NCI-H345 treated with DMSO at 0.1 percent for 48 hours (cell line): ENCODE data around the gene RHOXF1.
"Not testable (repeated sequence)": the region's sequence is repeated elsewhere in the genome, so short reads cannot be mapped to it uniquely, and the experiment has no call there.

Experiments used
- DNase-seq: peaks from one replicate; lab custom pipeline; 2025; ENCODE audit not compliant: unreplicated experiment; lab: John Stamatoyannopoulos, UW

RHOXF1 gene, protein sequence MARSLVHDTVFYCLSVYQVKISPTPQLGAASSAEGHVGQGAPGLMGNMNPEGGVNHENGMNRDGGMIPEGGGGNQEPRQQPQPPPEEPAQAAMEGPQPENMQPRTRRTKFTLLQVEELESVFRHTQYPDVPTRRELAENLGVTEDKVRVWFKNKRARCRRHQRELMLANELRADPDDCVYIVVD

DNA sequence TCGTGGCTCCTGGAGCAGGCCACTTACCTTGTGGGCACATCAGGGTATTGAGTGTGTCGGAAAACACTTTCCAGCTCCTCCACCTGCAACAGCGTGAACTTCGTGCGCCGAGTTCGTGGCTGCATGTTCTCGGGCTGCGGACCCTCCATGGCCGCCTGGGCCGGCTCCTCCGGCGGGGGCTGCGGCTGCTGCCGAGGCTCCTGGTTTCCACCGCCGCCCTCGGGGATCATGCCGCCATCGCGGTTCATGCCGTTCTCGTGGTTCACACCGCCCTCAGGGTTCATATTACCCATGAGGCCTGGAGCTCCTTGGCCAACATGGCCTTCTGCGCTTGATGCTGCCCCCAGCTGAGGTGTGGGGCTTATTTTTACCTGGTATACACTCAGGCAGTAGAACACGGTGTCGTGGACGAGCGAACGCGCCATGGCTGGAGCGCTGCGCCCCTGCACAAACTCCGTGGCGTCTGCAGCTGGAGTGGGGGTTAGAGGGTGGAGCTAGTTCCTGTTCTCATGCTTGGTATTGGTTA is at the start of gene RHOXF1:
Gene RHOXF1, minus strand, starts transcription at position 476 of the 526 bp plus-strand sequence. Its CDS starts 51 bp downstream, at position 425.
- no peak for DNase-seq

DNA sequence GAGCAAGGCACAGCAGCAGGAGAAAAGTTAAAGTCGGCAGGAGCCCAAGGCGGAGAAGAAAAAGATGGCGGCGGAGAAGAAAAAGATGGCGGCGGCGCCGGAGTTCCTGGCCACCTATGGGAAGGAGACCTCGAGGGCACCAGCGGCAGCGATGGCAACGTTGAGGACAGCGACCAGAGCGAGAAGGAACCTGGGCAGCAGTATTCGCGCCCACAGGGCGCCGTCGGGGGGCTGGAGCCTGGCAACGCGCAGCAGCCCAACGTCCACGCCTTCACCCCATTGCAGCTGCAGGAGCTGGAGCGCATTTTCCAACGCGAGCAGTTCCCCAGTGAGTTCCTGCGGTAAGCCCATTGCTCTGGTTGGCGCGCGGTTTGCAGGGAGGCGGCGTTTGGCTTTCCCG is 43.4 kb upstream of the RHOXF1 start:
- not testable (repeated sequence) for DNase-seq

DNA sequence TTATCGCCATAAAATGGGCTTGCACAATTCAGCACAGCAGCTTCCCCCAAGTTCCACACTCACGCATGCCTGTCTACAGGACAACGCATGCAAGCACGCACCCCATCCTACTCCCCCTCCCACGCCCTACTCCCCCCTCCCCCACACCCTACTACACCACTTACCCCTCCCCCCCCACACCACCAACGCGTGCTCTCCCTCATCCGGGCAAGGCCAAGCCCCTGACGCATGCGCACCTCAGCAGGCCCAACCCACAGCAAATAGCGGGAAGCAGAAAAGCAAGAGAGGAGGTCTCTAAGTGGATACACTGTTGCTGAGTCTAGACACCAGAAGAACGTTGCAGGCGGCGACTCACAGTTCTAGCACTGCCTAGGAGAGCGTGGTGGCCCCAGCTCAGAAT is 42.6 kb upstream of the RHOXF1 start, which contains the start of gene RHOXF2:
Gene RHOXF2, plus strand, starts transcription at position 301 of the 400 bp plus-strand sequence. CDS start 138 bp downstream, outside the sequence.
- not testable (repeated sequence) for DNase-seq

DNA sequence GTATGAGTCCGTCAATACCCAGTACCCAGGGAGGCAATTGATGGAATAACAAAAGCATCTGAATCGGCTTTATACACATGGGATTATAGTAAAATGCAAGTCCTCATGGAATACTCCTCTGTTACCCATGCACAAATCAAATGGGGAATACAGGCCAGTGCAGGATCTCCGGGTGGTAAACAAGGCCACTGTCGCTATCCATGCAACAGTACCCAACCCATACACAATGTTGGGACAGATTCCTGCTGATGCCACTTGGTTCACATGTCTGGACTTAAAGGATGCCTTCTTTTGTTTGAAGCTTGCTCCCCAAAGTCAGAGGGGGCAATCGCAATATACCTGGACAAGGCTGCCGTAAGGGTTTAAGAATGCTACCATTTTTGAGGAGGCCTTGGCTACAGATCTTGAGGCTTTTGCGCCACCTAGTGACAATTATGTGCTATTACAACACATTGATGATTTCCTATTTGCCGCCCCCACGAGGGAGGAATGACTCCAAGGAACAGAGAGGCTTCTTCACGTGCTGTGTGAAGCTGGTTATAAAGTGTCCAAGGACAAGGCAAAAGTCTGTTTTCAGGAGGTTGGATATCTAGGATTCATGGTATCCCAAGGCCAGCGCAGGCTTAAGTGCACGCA is 34.5 kb upstream of the RHOXF1 start:
- not testable (repeated sequence) for DNase-seq

DNA sequence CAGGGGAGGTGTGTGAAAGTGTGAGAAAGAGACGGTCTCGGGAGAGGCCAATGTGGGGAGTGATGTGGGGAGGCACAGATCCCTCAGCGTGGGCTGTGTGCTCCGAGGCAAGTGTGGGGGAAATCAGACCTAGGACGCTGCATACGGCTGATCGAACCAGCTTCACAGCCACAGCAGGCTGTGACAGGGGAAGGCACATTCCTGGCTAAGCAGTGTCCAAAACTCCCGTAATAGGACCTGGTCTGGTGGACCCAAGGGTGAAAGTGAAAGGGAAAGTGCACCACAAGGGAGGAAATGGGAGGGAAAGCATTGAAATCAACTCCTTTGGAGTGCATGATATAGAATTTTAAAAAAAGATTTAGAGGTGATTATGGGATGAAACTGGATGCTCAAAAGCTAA is 31.8 kb upstream of the RHOXF1 start:
- no peak for DNase-seq

DNA sequence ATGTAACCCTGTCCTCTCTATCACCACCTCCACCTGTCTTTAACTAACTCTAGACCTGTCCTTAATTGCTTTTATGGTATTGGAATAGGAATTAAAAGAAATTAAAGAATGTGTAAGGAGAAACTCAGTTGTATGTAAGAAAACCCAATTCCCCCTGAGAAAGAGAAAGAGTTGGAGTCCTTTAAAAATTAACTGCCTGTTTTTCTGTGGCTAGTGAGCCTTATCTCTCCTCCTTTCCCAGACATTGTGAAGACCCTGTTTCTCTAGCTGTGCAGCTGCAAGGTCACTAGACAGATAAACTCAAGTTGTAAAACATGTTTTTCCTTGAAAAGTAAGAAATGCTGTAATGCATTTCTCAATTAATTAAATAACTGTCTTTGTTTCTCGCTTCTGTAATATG is 30.6 kb upstream of the RHOXF1 start:
- not testable (repeated sequence) for DNase-seq

DNA sequence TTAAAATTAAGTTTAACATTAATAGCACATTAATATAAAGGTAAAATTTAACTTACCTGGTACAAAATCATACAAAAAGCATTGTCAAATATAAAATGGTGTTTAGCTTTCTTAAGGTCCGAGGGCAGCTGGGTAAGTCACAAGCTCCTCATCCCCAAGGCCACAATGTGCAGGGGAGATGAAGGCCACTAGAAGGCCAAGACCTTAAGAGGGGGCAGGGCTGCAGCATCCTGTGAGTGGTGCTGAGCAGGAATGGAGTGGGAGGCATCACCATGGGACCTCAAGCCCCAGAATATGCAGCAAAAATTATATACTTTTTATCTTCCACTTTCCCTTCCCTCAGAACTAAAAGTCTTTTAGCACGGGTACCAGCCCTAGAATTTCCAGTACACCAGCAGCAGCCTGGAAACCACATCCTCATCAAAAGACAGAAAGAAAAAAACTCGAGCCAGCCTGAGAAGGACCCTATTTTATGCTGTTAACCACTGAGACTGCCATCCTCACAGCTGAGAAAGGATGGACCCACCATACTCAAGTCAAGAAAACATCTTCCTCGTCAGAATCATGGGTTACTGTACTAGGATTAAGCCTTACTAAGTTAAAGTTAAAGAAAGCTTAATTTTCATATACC is 29.7 kb upstream of the RHOXF1 start:
- DNase-seq = no peak

DNA sequence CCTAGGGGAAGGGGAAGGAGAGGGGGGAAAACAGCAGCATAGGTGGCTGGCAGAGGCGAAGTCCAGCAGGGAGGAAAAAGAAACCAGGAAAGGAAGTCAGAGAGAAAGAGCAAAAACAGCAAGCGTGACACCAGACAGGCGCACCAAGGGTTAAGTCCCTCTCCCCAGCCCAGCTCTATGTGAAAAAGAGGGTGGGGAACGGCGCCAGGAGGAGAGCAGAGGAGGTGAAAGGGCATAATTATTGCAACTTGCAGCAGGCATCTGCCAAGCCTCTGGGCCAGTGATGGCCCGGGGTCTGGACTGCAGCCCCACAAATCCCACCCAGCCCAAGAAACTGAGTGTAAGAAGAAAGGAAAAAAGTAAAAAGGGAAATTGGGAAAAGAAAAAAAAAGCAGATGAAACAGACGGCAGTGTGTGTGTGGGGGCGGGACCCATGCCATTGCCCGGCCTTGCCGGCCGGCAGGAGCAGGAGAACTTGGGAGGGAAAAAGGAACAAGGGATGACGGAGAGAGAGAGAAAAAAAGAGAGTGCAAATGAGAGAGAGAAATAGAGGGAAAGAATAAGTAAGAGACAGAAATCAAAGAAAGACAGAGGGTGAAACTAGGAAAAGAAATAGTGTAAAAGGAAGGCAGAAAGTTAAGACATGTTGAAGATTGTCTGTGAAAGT is 28.6 kb upstream of the RHOXF1 start:
- no peak for DNase-seq

DNA sequence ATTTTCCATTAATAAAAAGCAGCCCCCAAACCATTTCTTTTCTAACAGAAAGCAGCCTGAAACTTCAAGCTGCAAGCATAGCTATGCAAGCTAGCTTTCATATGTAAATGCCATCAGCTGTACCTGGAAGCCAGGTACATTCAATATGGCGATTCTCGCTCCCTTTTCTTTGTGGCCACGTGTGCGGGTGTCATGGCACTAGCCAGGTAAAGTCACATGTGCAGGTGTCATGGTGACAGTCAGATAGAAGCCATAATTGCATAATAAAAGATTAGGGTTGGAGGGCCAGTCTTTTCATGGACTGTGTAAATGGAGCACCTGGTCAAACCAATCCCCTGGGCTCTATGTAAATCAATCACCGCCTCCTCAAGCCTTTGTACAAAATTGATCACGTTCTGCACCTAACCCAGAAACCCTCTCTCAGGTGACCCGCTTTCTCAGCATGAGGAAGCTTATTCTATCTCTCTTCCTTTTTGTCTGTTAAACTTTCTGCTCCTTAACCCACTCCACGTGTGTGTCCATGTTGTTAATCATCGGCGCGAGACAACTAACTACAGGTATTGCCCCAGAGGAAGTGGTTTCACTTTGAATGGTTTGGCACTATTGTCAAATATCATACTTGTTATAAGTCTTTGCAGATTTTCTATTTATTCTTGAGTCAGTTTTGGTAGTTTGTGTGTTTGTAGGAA is 24.7 kb upstream of the RHOXF1 start:
- no peak for DNase-seq

DNA sequence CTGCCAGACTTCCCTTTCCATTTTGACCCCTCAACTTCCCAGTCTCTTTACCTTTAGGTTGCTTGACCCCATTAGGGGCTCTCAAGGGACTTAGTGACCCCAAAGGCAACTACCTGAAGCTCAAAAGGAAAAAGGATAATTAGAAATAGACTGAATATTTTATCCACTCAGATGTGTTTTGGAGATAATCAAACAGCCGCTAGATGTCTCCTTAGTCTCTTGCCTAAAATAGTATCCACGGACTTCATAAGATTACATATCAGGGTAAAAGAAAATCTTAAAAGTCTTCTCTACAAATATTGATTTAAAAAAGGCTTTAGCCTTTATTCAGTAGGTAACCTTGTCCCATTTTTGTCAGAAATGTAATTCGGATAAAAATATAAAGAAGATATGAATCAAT is 21.7 kb upstream of the RHOXF1 start:
- DNase-seq = no peak

DNA sequence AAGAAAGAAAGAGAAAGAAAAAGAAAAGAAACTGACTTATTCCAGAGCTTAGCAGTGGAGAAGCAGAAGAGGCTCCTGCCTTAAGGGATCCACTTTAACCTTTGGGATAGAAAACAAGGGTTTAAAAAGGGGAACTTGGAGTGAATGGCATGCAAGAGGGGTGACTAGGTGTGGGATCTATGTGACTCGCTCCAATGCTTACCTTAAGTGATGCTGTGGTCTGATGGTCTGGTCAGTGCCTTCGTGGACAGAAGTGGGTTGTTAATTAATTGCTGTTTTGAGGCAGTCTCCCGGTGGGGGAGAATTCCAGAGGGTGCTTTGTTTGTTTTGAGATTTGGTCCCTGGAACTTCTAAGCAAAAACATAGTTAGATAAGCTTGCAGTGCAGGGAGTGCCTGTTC is 21.1 kb upstream of the RHOXF1 start:
- no peak for DNase-seq

DNA sequence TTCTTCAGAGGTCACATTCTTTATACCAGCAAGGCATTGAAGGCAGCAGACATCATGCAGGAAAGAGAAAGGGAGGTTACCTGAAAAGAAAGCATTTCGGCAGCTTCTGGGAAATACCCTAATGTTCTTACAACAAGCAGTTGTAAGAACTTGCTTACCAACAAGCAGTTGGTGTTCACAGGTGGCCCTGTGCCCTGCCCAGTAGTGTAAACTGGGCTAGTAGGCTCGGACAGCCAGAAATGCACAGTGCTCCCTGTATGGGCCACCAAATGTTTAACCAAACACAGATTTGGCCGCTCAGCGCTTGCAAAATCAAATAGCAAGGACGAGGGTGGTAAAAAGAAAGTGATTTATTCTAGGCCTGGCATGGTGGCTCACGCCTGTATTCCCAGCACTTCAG is 20.4 kb upstream of the RHOXF1 start:
- no peak for DNase-seq

DNA sequence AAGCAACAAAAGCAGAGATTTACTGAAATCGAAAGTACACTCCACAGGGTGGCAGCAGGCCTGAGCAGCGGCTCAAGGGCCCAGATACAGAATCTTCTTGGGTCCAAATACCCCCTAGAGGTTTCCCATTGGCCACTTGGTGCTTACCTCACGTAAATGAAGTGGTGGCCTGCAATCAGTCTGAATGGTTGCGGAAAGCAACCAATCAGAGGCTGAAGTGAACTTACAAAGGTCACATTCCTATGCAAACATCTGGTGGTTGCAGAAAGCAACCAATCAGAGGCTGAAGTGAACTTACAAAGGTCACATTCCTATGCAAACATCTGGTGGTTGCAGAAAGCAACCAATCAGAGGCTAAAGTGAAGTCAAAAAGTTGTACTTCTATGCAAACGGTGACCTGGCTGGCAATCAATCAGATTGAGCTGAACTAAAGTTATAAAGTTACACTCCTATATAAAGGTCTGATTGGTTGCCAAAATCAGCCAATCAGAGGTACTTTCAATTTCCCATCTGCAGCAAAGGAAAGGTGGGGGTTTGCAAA is 12.7 kb upstream of the RHOXF1 start:
- not testable (repeated sequence) for DNase-seq

DNA sequence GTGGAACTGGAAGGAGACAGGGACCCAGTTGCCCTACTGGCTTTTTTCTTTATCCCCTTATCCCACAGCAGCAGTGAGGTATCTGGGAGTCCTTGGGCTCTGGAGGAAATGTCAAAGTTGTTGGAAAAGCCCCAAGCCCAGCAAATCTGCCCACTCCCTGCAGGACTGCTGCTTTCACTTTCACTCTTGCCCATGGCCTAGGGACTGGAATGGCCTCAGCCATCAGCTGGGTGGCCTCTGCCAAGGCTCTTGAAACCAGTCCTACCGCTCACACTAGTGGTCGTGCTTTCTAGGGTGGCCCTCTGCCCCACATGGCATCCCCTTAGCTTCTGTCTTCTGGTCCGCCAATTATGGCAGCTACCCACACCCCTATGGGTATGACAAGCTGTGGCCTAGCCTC is 9.7 kb upstream of the RHOXF1 start:
- DNase-seq = no peak

DNA sequence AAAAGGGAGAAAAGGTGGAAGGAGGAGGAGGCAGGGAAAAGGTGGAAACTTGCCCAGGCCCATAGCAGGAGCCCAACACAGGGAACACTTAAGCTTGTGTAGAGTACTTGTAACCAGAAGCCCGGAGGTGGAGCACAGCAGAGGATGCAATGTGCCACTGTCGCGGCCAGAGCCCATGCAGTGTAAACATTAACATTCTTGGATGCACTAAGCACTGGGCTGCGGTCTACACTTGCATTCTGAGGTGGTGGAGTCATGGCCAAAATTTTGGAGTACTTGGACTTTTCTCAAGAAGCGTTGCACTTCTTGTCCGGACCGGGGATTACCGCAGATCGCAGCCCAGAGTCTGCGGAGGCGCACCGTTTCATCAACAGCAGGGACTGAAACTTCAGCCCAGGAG is 4.5 kb upstream of the RHOXF1 start:
- DNase-seq = no peak

DNA sequence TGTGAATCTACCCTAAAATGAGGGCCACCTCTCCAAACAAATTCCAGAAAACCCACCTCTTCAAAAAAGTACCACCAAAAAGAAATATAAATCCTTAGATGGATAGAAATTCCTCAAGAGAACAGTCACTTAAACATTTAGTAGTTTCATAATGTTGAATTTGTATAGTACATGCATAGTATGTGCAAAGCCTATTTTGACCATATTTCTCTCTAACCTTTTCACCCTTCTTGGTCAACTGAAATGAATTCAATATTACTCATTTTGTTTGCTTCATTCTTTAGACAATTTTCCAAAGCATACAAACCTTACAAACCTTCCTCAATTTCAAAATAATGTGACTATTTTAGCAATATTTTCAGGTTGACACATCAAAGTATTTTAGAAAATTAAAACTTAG is 4.1 kb downstream of the RHOXF1 start:
- DNase-seq = no peak

DNA sequence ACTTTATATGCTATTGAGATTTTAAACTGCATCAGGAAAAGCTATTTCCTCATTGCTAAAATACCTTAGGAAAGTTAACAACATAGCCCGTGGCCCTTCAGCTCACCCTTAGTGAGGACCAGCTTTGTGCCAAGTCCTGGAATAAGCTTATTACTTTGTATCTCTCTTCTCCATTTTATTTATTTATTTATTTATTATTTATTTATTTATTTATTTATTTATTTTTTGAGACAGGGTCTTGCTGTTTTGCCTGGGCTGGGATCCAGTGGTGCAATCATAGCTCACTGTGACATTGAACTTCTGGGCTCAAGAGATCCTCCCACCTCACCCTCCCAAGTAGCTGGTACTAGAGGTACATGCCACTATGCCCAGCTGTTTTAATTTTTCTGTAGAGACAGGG is 6.3 kb downstream of the RHOXF1 start:
- DNase-seq = no peak

DNA sequence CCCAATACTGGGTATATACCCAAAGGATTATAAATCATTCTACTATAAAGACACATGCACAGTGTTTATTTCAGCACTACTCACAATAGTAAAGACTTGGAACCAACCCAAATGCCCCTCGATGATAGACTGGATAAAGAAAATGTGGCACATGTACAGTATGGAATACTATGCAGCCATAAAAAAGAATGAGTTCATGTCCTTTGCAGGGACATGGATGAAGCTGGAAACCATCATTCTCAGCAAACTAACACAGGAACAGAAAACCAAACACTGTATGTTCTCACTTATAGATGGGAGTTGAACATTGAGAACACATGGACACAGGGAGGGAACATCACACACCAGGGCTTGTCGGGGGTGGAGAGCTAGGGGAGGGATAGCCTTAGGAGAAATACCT is 11.0 kb downstream of the RHOXF1 start:
- not testable (repeated sequence) for DNase-seq

DNA sequence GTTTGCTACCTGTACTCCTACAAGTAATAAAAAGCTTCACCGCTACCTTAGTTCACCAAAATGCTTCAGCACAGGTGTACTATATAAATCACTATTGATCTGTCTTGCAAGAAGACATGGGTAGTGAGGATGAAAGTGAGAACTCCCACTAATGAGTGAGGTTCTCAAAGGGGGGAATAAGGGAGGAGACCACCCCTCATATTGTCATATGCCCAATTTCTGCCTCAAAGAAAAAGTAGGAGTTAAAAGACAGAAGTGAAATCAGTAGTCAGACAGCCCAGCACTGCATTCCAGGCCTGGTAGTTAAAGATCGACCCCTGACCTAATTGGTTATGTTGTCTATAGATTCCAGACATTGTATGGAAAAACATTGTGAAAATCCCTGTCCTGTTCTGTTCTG is 14.7 kb downstream of the RHOXF1 start:
- not testable (repeated sequence) for DNase-seq

DNA sequence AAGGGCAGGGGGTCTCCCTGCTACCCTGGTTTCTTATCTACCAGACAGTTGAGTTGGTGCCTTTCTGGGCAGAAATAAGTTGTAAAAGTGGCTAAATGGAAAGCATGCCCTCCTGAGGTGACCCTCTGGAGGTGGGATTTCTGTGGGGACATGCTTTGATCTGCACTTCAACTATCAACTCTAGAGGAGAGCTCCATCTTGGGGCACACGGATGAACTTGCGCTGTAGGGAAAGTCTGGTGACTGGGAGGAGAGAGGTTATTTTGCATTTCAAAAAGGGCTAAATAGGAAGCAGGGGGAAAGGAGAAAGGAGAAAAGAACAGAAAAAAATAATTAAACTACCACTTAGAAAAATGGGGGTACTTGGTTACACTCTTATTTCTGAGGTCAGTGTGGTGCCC is 25.5 kb downstream of the RHOXF1 start:
- DNase-seq = no peak
